Adipocyte (in vitro differentiated cells): ENCODE results near the gene UBE2L5.

Experiments used
- DNase-seq: peaks from one replicate; pipeline ENCODE4 v3.0.0-alpha.2; 2015; ENCODE audit warnings: low read depth
- H3K27me3 ChIP-seq: replicated peaks from 2 replicates; pipeline ENCODE4 v1.7.0; 2013; ENCODE audit warnings: mild to moderate bottlenecking, low read length, moderate library complexity; ENCODE audit not compliant: control insufficient read depth, insufficient read depth
- H3K36me3 ChIP-seq: 2 replicates; pipeline ENCODE4 v1.7.0; 2013; ENCODE audit warnings: low read length, mild to moderate bottlenecking, moderate library complexity; ENCODE audit not compliant: control insufficient read depth, insufficient read depth, severe bottlenecking
- H3K4me1 ChIP-seq: 2 replicates; pipeline ENCODE4 v1.7.0; 2013; ENCODE audit warnings: mild to moderate bottlenecking, low read length, moderate library complexity; ENCODE audit not compliant: control insufficient read depth, insufficient read depth
- H3K4me3 ChIP-seq: 2 replicates; pipeline ENCODE4 v1.7.0; 2013; ENCODE audit warnings: mild to moderate bottlenecking, low read length, moderate library complexity
- H3K9ac ChIP-seq: 2 replicates; pipeline ENCODE4 v1.7.0; 2013; ENCODE audit warnings: mild to moderate bottlenecking, low read length, moderate library complexity
- H3K9me3 ChIP-seq: 2 replicates; pipeline ENCODE4 v1.7.0; 2013; ENCODE audit warnings: mild to moderate bottlenecking, low read length, moderate library complexity; ENCODE audit not compliant: control insufficient read depth

The UBE2L5 gene

DNA sequence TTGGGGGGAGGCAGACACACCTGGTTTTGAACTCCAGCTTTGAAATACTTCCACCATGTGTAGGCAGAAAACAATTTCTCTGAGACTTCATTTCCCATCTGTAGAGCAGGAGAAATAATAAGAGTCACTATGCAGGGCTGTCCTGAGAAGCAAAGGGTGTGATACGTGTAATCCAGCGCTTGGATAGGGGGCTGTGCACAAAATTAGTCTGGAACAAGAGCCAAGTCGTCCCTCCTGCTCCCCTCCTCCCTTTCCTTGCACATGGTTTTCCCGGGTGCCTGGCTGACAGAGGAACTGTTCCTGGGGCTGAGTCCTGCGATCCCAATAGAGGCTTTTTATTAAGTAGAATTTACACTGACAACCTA lies 29.6 kb upstream of the UBE2L5 start:
- H3K9ac ChIP-seq, result no peak overlapping the region
- no peaks in the 10 kb centered on the region for H3K27me3 ChIP-seq
- H3K36me3 ChIP-seq, result no peaks in the 10 kb centered on the region
- DNase-seq, result no peak
- peaks cover 35% of the 10 kb centered on the region for H3K4me1 ChIP-seq
- no peaks in the 10 kb centered on the region for H3K9me3 ChIP-seq
- H3K4me3 ChIP-seq, result no peak overlapping the region

- Histone ChIP-seq H3K36me3 (no peaks in the 10 kb centered on the region), H3K9ac (peak overlapping the region; percentile 88), H3K27me3 (no peaks in the 10 kb centered on the region), H3K9me3 (no peaks in the 10 kb centered on the region), H3K4me1 (peaks cover 32% of the 10 kb centered on the region), H3K4me3 (peak overlapping the region; percentile 82)
- peak; percentile 47 for DNase-seq
These were observed 27.5 kb upstream of the UBE2L5 start for GRCh38 chr13:30394751-30395191.

GRCh38 chr13:30395192-30396158 lies 26.8 kb upstream of the UBE2L5 start:
- Histone ChIP-seq H3K9ac (peak overlapping the region; percentile 88), H3K27me3 (no peaks in the 10 kb centered on the region), H3K9me3 (no peaks in the 10 kb centered on the region), H3K4me3 (peak overlapping the region; percentile 82), H3K4me1 (peaks cover 30% of the 10 kb centered on the region), H3K36me3 (no peaks in the 10 kb centered on the region)
- DNase-seq, result peak; percentile 97

DNA sequence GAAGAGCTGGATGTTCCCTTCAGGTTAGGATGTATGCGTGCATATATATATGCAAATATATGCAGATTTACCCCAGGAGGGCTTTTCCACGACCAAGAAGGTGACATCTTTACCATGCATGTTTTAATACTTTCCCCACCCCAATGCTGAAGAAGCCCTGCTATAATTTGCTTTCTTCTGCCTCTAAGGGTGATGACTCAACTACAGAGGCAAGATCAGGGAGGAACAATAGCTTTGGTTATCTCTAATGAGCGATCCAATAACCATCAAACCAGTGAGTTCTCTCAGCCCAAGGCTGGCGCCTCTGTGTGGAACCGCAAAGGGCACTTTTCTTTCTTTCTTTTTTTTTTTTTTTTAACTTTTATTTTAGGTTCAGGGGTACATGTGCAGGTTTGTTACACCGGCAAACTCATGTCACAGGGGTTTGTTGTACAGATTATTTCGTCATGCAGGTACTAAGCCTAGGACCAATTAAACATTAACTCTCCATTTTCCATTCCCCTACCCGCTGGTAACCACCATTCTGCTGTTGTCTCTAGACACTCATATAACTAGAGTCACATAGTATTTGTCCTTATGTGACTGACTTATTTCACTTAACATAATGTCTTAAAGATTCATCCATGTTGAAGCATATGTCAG lies 25.7 kb upstream of the UBE2L5 start:
- no peaks in the 10 kb centered on the region for H3K9me3 ChIP-seq
- DNase-seq, result no peak
- peak overlapping the region; percentile 82 for H3K4me3 ChIP-seq
- no peaks in the 10 kb centered on the region for H3K36me3 ChIP-seq
- no peaks in the 10 kb centered on the region for H3K27me3 ChIP-seq
- peak overlapping the region; percentile 88 for H3K9ac ChIP-seq
- H3K4me1 ChIP-seq, result peaks cover 30% of the 10 kb centered on the region

DNA sequence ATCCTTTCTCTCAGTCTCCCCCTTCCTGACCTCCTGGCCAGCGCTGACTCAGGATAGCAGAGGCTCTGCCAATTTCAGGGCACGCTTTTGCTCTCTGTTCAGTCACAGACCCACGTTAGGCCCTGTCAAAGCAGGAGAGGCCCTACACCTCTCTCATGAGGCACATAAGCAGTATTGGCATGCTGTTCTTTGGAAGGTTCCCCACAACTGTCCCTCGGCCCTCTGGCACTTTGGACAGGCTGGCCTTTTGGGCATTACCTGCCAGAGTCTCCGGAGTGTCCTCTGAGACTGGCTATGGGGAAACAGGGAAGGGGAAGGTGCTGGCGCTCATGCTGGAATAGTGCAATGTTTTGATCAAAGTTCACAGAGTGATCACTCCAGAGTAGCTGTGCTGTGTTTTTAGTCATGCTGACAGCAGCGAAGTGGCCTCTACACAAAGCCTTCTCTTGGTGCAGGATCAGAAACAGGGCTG lies 23.7 kb upstream of the UBE2L5 start:
- no peaks in the 10 kb centered on the region for H3K36me3 ChIP-seq
- H3K27me3 ChIP-seq, result no peaks in the 10 kb centered on the region
- H3K9me3 ChIP-seq, result no peaks in the 10 kb centered on the region
- peak overlapping the region; percentile 57 for H3K9ac ChIP-seq
- H3K4me3 ChIP-seq, result no peak overlapping the region
- H3K4me1 ChIP-seq, result peaks cover 32% of the 10 kb centered on the region
- no peak for DNase-seq

GRCh38 chr13:30400376-30400775 lies 21.9 kb upstream of the UBE2L5 start:
- Histone ChIP-seq H3K27me3 (no peaks in the 10 kb centered on the region), H3K9me3 (no peaks in the 10 kb centered on the region), H3K36me3 (no peaks in the 10 kb centered on the region), H3K9ac (no peak overlapping the region), H3K4me1 (peaks cover 39% of the 10 kb centered on the region), H3K4me3 (no peak overlapping the region)
- no peak for DNase-seq

- DNase-seq, result no peak
- Histone ChIP-seq H3K27me3 (no peaks in the 10 kb centered on the region), H3K9me3 (no peaks in the 10 kb centered on the region), H3K9ac (no peak overlapping the region), H3K36me3 (no peaks in the 10 kb centered on the region), H3K4me1 (peaks cover 40% of the 10 kb centered on the region), H3K4me3 (no peak overlapping the region)
These were observed 20.9 kb upstream of the UBE2L5 start for GRCh38 chr13:30401347-30401746.

GRCh38 chr13:30403456-30403855 lies 18.8 kb upstream of the UBE2L5 start:
- H3K4me3 ChIP-seq, result no peak overlapping the region
- H3K27me3 ChIP-seq, result no peaks in the 10 kb centered on the region
- peaks cover 35% of the 10 kb centered on the region for H3K4me1 ChIP-seq
- peak overlapping the region; percentile 11 for H3K9ac ChIP-seq
- no peaks in the 10 kb centered on the region for H3K9me3 ChIP-seq
- H3K36me3 ChIP-seq, result no peaks in the 10 kb centered on the region
- DNase-seq, result no peak

GRCh38 chr13:30404207-30404606 lies 18.1 kb upstream of the UBE2L5 start:
- no peak for DNase-seq
- Histone ChIP-seq H3K9ac (peak overlapping the region; percentile 47), H3K9me3 (no peaks in the 10 kb centered on the region), H3K4me3 (peak overlapping the region; percentile 26), H3K4me1 (peaks cover 35% of the 10 kb centered on the region), H3K27me3 (no peaks in the 10 kb centered on the region), H3K36me3 (no peaks in the 10 kb centered on the region)

DNA sequence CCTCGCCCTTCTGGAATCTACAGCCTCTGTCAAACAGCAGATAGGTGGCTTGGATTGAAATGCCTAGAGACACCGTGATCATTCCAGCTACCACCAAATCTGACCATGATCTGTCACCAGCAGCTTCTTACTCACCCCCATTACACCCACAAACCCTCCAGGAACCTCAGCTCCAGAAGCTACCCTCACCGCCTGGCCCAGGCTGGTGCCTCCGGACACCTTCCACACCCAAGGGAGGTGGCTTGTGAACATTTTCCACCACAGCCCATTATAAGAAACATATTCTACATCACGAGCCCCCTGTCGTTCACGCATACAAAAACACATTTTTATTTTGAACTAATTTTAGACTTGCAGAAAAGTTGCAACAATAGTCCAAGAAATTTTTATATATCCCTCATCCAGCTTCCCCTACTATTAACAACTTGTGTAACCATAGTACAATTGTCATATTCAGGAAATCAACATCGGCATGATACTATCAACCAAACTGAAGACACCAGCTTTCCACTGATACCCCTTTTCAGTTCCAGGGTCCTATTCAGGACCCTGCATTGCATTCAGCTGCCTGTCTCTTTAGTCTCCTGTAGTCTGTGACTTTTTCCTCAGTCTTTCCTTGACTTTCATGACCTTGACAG lies 15.4 kb upstream of the UBE2L5 start:
- Histone ChIP-seq H3K27me3 (no peaks in the 10 kb centered on the region), H3K9me3 (no peaks in the 10 kb centered on the region), H3K36me3 (no peaks in the 10 kb centered on the region), H3K4me3 (no peak overlapping the region), H3K4me1 (peaks cover 50% of the 10 kb centered on the region), H3K9ac (no peak overlapping the region)
- no peak for DNase-seq
